ENCODE measurements around the gene SNX1.
"Not testable (repeated sequence)": the region's sequence is repeated elsewhere in the genome, so short reads cannot be mapped to it uniquely, and the experiment has no call there.

SNX1 gene

GRCh38 chr15:64120322-64120721, 24.5 kb downstream of the SNX1 start:
- not testable (repeated sequence) for H3K18ac ChIP-seq (ENCODE audit: low read depth in 1 of 2, low read length in 2 of 2)
- WGBS, result 100% methylated on average over 2 of the region's 2 CpGs

GRCh38 chr15:64121614-64122013, 25.8 kb downstream of the SNX1 start:
- H3K18ac ChIP-seq (ENCODE audit: low read depth in 1 of 2, low read length in 2 of 2), result no peak overlapping the region
- no peak overlapping the region for H2BK12ac ChIP-seq (ENCODE audit: low read length in 2 of 2)
- H4K91ac ChIP-seq (ENCODE audit: low read length), result no peak overlapping the region
- no peak overlapping the region for H2BK120ac ChIP-seq (ENCODE audit: low read depth, low read length)
- no peak overlapping the region for H3K4me3 ChIP-seq (ENCODE audit: insufficient read depth in 1 of 2, low read depth in 1 of 2, low read length in 2 of 2)
- H3K4me2 ChIP-seq (ENCODE audit: low read length, poor library complexity, severe bottlenecking), result no peak overlapping the region
- no peak overlapping the region for H3K4ac ChIP-seq (ENCODE audit: low read depth in 1 of 2, low read length in 2 of 2)
- no peak overlapping the region for H2BK15ac ChIP-seq (ENCODE audit: low read depth, poor library complexity, severe bottlenecking)
- H2AK5ac ChIP-seq (ENCODE audit: low read length, severe bottlenecking), result no peak overlapping the region
- H3K4me1 ChIP-seq (ENCODE audit: control insufficient read depth, insufficient read depth, low read depth, low read length), result no peaks in the 10 kb centered on the region
- no peak overlapping the region for H2AFZ ChIP-seq (ENCODE audit: low read depth, low read length)
- no peak overlapping the region for H3K14ac ChIP-seq (ENCODE audit: low read length in 2 of 2)
- DNase-seq, result no peak
- no peak overlapping the region for H4K8ac ChIP-seq (ENCODE audit: low read length)
- WGBS, result 94% methylated on average over 2 of the region's 4 CpGs
- H3K23ac ChIP-seq (ENCODE audit: low read length in 2 of 2), result no peak overlapping the region
- H3K27me3 ChIP-seq (ENCODE audit: control insufficient read depth in 1 of 2, insufficient read depth in 1 of 2, low read length in 2 of 2), result no peaks in the 10 kb centered on the region
- H3K9ac ChIP-seq (ENCODE audit: low read length), result no peak overlapping the region
- no peaks in the 10 kb centered on the region for H3K9me3 ChIP-seq (ENCODE audit: control insufficient read depth, low read length)
- no peak overlapping the region for H2BK5ac ChIP-seq (ENCODE audit: low read depth, low read length, poor library complexity, severe bottlenecking)
- H3K27ac ChIP-seq (ENCODE audit: low read length, poor library complexity, severe bottlenecking), result no peak overlapping the region
- peaks cover 26 to 89% of the 10 kb centered on the region in 2 experiments for H3K36me3 ChIP-seq (ENCODE audit: control insufficient read depth in 1 of 2, insufficient read depth in 2 of 2, low read depth in 1 of 2, low read length in 2 of 2)
- H3K79me1 ChIP-seq (replicated peaks; ENCODE audit: low read length, poor library complexity, severe bottlenecking), result peaks cover 25% of the 10 kb centered on the region

More at GRCh38 chr15:64120322-64120721, 24.5 kb downstream of the SNX1 start:
- H4K8ac ChIP-seq (ENCODE audit: low read length); H3K27me3 ChIP-seq (ENCODE audit: control insufficient read depth in 1 of 2, insufficient read depth in 1 of 2, low read length in 2 of 2); H4K91ac ChIP-seq (ENCODE audit: low read length); H3K4me3 ChIP-seq (ENCODE audit: insufficient read depth in 1 of 2, low read depth in 1 of 2, low read length in 2 of 2); H3K9ac ChIP-seq (ENCODE audit: low read length); H3K4me2 ChIP-seq (ENCODE audit: low read length, poor library complexity, severe bottlenecking); H3K14ac ChIP-seq (ENCODE audit: low read length in 2 of 2); H2BK120ac ChIP-seq (ENCODE audit: low read depth, low read length); H2BK12ac ChIP-seq (ENCODE audit: low read length in 2 of 2); H2BK15ac ChIP-seq (ENCODE audit: low read depth, poor library complexity, severe bottlenecking); H3K4ac ChIP-seq (ENCODE audit: low read depth in 1 of 2, low read length in 2 of 2); DNase-seq; H2BK5ac ChIP-seq (ENCODE audit: low read depth, low read length, poor library complexity, severe bottlenecking); H2AFZ ChIP-seq (ENCODE audit: low read depth, low read length); H2AK5ac ChIP-seq (ENCODE audit: low read length, severe bottlenecking); H3K4me1 ChIP-seq (ENCODE audit: control insufficient read depth, insufficient read depth, low read depth, low read length); H3K23ac ChIP-seq (ENCODE audit: low read length in 2 of 2); H3K9me3 ChIP-seq (ENCODE audit: control insufficient read depth, low read length); H3K27ac ChIP-seq (ENCODE audit: low read length, poor library complexity, severe bottlenecking): not testable (repeated sequence)
- Histone ChIP-seq H3K36me3 (ENCODE audit: control insufficient read depth in 1 of 2, insufficient read depth in 2 of 2, low read depth in 1 of 2, low read length in 2 of 2) (peaks cover 26 to 93% of the 10 kb centered on the region in 2 experiments), H3K79me1 (replicated peaks; ENCODE audit: low read length, poor library complexity, severe bottlenecking) (peaks cover 32% of the 10 kb centered on the region)

GRCh38 chr15:64122444-64122843, 26.7 kb downstream of the SNX1 start:
- H3K9ac ChIP-seq (ENCODE audit: low read length), result no peak overlapping the region
- H3K36me3 ChIP-seq (ENCODE audit: control insufficient read depth in 1 of 2, insufficient read depth in 2 of 2, low read depth in 1 of 2, low read length in 2 of 2), result peaks cover 28 to 90% of the 10 kb centered on the region in 2 experiments
- WGBS, result no CpG with 5 or more reads among the region's 1 CpG
- no peak overlapping the region for H2BK12ac ChIP-seq (ENCODE audit: low read length in 2 of 2)
- DNase-seq, result no peak
- no peak overlapping the region for H4K8ac ChIP-seq (ENCODE audit: low read length)
- H3K27ac ChIP-seq (ENCODE audit: low read length, poor library complexity, severe bottlenecking), result no peak overlapping the region
- H3K9me3 ChIP-seq (ENCODE audit: control insufficient read depth, low read length), result no peaks in the 10 kb centered on the region
- H3K4ac ChIP-seq (ENCODE audit: low read depth in 1 of 2, low read length in 2 of 2), result no peak overlapping the region
- H3K23ac ChIP-seq (ENCODE audit: low read length in 2 of 2), result no peak overlapping the region
- no peak overlapping the region for H3K4me2 ChIP-seq (ENCODE audit: low read length, poor library complexity, severe bottlenecking)
- no peak overlapping the region for H2AK5ac ChIP-seq (ENCODE audit: low read length, severe bottlenecking)
- H2BK5ac ChIP-seq (ENCODE audit: low read depth, low read length, poor library complexity, severe bottlenecking), result no peak overlapping the region
- no peak overlapping the region for H3K14ac ChIP-seq (ENCODE audit: low read length in 2 of 2)
- H3K18ac ChIP-seq (ENCODE audit: low read depth in 1 of 2, low read length in 2 of 2), result no peak overlapping the region
- no peak overlapping the region for H2BK15ac ChIP-seq (ENCODE audit: low read depth, poor library complexity, severe bottlenecking)
- H2BK120ac ChIP-seq (ENCODE audit: low read depth, low read length), result no peak overlapping the region
- no peak overlapping the region for H4K91ac ChIP-seq (ENCODE audit: low read length)
- peaks cover 23% of the 10 kb centered on the region for H3K79me1 ChIP-seq (replicated peaks; ENCODE audit: low read length, poor library complexity, severe bottlenecking)
- no peaks in the 10 kb centered on the region for H3K27me3 ChIP-seq (ENCODE audit: control insufficient read depth in 1 of 2, insufficient read depth in 1 of 2, low read length in 2 of 2)
- no peak overlapping the region for H2AFZ ChIP-seq (ENCODE audit: low read depth, low read length)
- H3K4me1 ChIP-seq (ENCODE audit: control insufficient read depth, insufficient read depth, low read depth, low read length), result no peaks in the 10 kb centered on the region
- no peak overlapping the region for H3K4me3 ChIP-seq (ENCODE audit: insufficient read depth in 1 of 2, low read depth in 1 of 2, low read length in 2 of 2)

GRCh38 chr15:64122936-64123351, 27.2 kb downstream of the SNX1 start:
- Histone ChIP-seq H2BK120ac (ENCODE audit: low read depth, low read length) (no peak overlapping the region), H3K9me3 (ENCODE audit: control insufficient read depth, low read length) (no peaks in the 10 kb centered on the region), H3K79me1 (replicated peaks; ENCODE audit: low read length, poor library complexity, severe bottlenecking) (peaks cover 23% of the 10 kb centered on the region), H2BK5ac (ENCODE audit: low read depth, low read length, poor library complexity, severe bottlenecking) (no peak overlapping the region), H3K4ac (ENCODE audit: low read depth in 1 of 2, low read length in 2 of 2) (no peak overlapping the region), H2AK5ac (ENCODE audit: low read length, severe bottlenecking) (no peak overlapping the region), H3K4me3 (ENCODE audit: insufficient read depth in 1 of 2, low read depth in 1 of 2, low read length in 2 of 2) (no peak overlapping the region), H3K9ac (ENCODE audit: low read length) (no peak overlapping the region), H3K36me3 (ENCODE audit: control insufficient read depth in 1 of 2, insufficient read depth in 2 of 2, low read depth in 1 of 2, low read length in 2 of 2) (peaks cover 28 to 90% of the 10 kb centered on the region in 2 experiments), H3K14ac (ENCODE audit: low read length in 2 of 2) (no peak overlapping the region), H2BK15ac (ENCODE audit: low read depth, poor library complexity, severe bottlenecking) (no peak overlapping the region), H4K91ac (ENCODE audit: low read length) (no peak overlapping the region), H3K4me2 (ENCODE audit: low read length, poor library complexity, severe bottlenecking) (no peak overlapping the region), H2BK12ac (ENCODE audit: low read length in 2 of 2) (no peak overlapping the region), H4K8ac (ENCODE audit: low read length) (no peak overlapping the region), H3K4me1 (ENCODE audit: control insufficient read depth, insufficient read depth, low read depth, low read length) (no peaks in the 10 kb centered on the region), H3K27ac (ENCODE audit: low read length, poor library complexity, severe bottlenecking) (no peak overlapping the region), H2AFZ (ENCODE audit: low read depth, low read length) (no peak overlapping the region), H3K18ac (ENCODE audit: low read depth in 1 of 2, low read length in 2 of 2) (no peak overlapping the region), H3K27me3 (ENCODE audit: control insufficient read depth in 1 of 2, insufficient read depth in 1 of 2, low read length in 2 of 2) (no peaks in the 10 kb centered on the region), H3K23ac (ENCODE audit: low read length in 2 of 2) (no peak overlapping the region)
- no peak for DNase-seq
- WGBS, result 89% methylated on average over 3 of the region's 3 CpGs

Data from mesenchymal stem cell (in vitro differentiated cells and primary cell).